NCI-H1092 treated with DMSO at 0.1 percent for 48 hours (cell line): ENCODE data around the gene HDHD5.

Source experiments
- DNase-seq: peaks from one replicate; lab custom pipeline; 2025; lab: John Stamatoyannopoulos, UW

The HDHD5 gene

GRCh38 chr22:17120281-17120680 is 38.8 kb downstream of the HDHD5 start:
- no peak for DNase-seq

- no peak for DNase-seq
These were observed 39.4 kb downstream of the HDHD5 start for GRCh38 chr22:17119481-17120202.

GRCh38 chr22:17118342-17118741 is 40.7 kb downstream of the HDHD5 start:
- no peak for DNase-seq

- DNase-seq: no peak
These were observed 41.2 kb downstream of the HDHD5 start for GRCh38 chr22:17117890-17118289.

- no peak for DNase-seq
These were observed 41.7 kb downstream of the HDHD5 start for GRCh38 chr22:17117400-17117799.

GRCh38 chr22:17116572-17117330 is 42.3 kb downstream of the HDHD5 start:
- no peak for DNase-seq

- DNase-seq: no peak
These were observed 43.0 kb downstream of the HDHD5 start for GRCh38 chr22:17115945-17116565.

GRCh38 chr22:17115236-17115635 is 43.8 kb downstream of the HDHD5 start:
- no peak for DNase-seq

- DNase-seq: no peak
These were observed 44.2 kb downstream of the HDHD5 start for GRCh38 chr22:17114898-17115235.

GRCh38 chr22:17114173-17114897 is 44.7 kb downstream of the HDHD5 start:
- DNase-seq: no peak

- DNase-seq: no peak
These were observed 45.5 kb downstream of the HDHD5 start for GRCh38 chr22:17113600-17113999.

GRCh38 chr22:17112491-17113042 is 46.5 kb downstream of the HDHD5 start:
- no peak for DNase-seq

- DNase-seq: no peak
These were observed 48.1 kb downstream of the HDHD5 start for GRCh38 chr22:17110791-17111550.

GRCh38 chr22:17109976-17110375 is 49.1 kb downstream of the HDHD5 start:
- DNase-seq: no peak

- DNase-seq: no peak
These were observed 49.8 kb downstream of the HDHD5 start for GRCh38 chr22:17109113-17109865.

- no peak for DNase-seq
These were observed 50.6 kb downstream of the HDHD5 start for GRCh38 chr22:17108256-17109112.

GRCh38 chr22:17107547-17107810 is 51.6 kb downstream of the HDHD5 start:
- DNase-seq: no peak

- DNase-seq: no peak
These were observed 52.1 kb downstream of the HDHD5 start for GRCh38 chr22:17106785-17107546.

- DNase-seq: no peak
These were observed 52.8 kb downstream of the HDHD5 start for GRCh38 chr22:17106161-17106784.
